ENCODE measurements around the gene TAF1.
"Not testable (repeated sequence)": the region's sequence is repeated elsewhere in the genome, so short reads cannot be mapped to it uniquely, and the experiment has no call there.

The TAF1 gene

GRCh38 chrX:71509289-71509688, 143.1 kb downstream of the TAF1 start:
- no peaks in the 10 kb centered on the region for H3K36me3 Mint-ChIP-seq (ENCODE audit: low read depth)
- no peak overlapping the region for H3K4me3 Mint-ChIP-seq
- no peaks in the 10 kb centered on the region for H3K27me3 Mint-ChIP-seq
- no peak overlapping the region for H3K27ac Mint-ChIP-seq
- peaks cover 4% of the 10 kb centered on the region for H3K9me3 Mint-ChIP-seq
- H3K4me1 Mint-ChIP-seq (ENCODE audit: low read depth), result peaks cover 5% of the 10 kb centered on the region

GRCh38 chrX:71510161-71510560, 144.0 kb downstream of the TAF1 start:
- Mint-ChIP-seq H3K4me3 (no peak overlapping the region), H3K36me3 (ENCODE audit: low read depth) (no peaks in the 10 kb centered on the region), H3K27ac (no peak overlapping the region), H3K4me1 (ENCODE audit: low read depth) (peaks cover 14% of the 10 kb centered on the region), H3K27me3 (no peaks in the 10 kb centered on the region), H3K9me3 (peaks cover 4% of the 10 kb centered on the region)

GRCh38 chrX:71513731-71514130, 147.6 kb downstream of the TAF1 start:
- not testable (repeated sequence) for H3K4me3 Mint-ChIP-seq; H3K9me3 Mint-ChIP-seq; H3K27me3 Mint-ChIP-seq; H3K36me3 Mint-ChIP-seq (ENCODE audit: low read depth)
- peak overlapping the region; percentile 74 for H3K27ac Mint-ChIP-seq
- peaks cover 19% of the 10 kb centered on the region for H3K4me1 Mint-ChIP-seq (ENCODE audit: low read depth)

GRCh38 chrX:71514367-71515037, 148.3 kb downstream of the TAF1 start:
- Mint-ChIP-seq H3K4me3 (peak overlapping the region; percentile 41), H3K27ac (peak overlapping the region; percentile 74), H3K36me3 (ENCODE audit: low read depth) (no peaks in the 10 kb centered on the region), H3K27me3 (no peaks in the 10 kb centered on the region), H3K4me1 (ENCODE audit: low read depth) (peaks cover 19% of the 10 kb centered on the region), H3K9me3 (peaks cover 4% of the 10 kb centered on the region)

GRCh38 chrX:71515038-71515396, 148.9 kb downstream of the TAF1 start:
- no peak overlapping the region for H3K4me3 Mint-ChIP-seq
- H3K27ac Mint-ChIP-seq, result peak overlapping the region; percentile 74
- peaks cover 4% of the 10 kb centered on the region for H3K9me3 Mint-ChIP-seq
- no peaks in the 10 kb centered on the region for H3K27me3 Mint-ChIP-seq
- no peaks in the 10 kb centered on the region for H3K36me3 Mint-ChIP-seq (ENCODE audit: low read depth)
- H3K4me1 Mint-ChIP-seq (ENCODE audit: low read depth), result peaks cover 19% of the 10 kb centered on the region
